T follicular helper cell (primary cell): ENCODE data around the gene TSPAN3.

Source experiments
- DNase-seq: peaks from one replicate; pipeline ENCODE4 v3.0.0-alpha.2; 2020; ENCODE audit warnings: low read depth

Gene TSPAN3

DNA sequence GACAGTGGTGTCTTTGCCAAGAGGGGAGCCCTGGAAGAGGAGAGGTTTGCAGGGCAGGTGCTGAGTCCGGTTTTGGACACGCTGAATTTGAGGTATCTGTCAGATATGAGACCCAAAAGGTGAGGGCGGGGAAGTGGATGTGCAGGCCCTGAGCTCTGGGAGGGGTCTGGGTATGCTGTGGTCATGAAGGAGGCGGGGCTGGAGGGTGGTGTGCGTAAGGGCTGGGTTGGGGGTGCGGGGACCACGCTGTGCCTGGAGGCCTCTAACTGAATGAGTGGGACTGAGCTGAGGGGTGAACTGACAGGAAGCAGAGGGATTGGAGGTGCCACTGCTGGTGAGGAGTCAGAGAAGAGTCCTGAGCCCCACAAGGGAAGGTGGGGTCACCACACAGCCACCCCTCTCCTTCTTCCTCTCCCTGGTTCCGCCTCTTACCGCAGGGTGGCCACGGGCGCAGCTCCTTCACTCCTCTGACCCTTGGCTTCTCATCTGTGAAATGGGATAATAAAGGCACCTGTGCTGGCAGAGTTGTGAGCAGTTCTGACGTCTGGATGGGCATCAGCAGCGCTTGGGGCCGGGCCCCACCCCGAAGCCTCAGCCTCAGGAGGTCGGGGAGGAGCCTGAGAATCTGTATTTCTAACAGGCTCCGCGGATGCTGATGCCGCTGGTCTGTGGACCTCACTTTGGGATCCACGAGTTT, 47.2 kb downstream of the TSPAN3 start:
- no peak for DNase-seq

DNA sequence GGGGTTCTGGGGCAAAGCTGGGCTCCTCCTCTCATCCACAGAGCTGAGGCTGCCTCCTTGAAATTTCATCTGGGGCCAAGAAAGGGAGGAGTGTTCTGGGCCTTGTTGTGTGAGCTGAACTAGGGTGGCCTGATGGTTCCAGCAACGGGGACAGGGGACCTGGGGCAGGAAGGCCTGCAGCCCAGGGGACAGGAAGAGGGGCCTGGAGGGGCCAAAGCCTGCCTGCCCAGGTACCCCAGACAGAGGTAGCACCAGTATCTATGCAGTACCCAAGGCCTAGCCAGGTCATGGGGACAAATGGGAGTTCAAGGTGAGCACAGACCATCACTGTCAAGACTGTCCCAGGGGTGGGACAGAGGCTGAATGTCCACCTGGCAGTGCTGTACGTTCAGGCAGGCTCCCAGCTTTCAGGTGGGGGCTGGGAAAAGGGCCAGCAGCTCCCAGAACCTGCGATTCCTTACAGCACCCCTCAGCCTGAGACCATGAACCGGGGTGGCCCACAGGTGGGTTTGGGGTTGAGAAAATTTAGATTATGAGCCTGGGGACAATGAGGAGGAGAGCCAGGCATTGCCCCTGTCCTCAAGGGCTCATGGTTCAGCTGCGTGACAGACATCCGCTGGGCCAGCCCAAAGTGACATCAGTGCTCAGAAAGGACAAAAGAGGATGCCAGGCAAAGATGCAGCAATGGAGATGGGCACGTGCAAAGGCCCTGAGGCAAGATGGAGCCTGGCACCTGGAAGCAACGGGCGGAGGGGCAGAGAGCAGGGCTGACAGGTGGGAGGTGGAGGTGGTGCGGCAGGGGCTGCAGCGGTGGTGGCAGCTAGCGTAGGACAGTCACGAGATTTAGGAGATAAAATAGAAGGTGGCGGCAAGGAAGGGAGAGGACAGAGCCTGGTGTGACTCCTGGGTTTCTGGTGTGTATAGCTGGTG, 48.0 kb downstream of the TSPAN3 start:
- DNase-seq: no peak

DNA sequence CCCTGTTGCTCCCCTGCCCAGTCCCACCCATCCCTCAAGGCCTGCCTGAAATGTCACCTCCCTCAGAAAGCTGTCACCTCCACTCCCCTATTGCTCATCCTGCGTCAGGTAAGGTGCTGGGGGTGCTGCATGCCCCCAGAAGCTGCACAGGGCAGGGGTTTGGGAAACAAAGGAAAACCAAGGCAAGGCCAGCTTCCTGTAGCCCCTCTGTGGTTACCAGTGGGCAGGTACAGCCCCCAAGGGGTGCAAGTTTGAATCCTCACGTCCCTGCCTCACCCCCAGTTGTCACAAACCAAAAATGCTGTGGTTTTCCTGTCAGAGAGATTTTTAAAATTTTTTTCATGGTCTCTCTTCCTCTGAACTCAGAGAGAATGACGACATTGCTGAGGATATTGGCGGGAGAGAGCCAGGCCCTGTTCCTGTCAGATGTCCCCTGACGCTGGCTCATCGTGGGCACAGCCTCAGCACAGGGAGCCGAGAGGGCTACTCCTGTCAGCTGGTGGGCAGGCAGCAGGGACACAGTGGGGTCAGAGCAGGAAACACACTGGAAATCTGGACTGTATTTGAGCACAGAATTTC, 49.0 kb downstream of the TSPAN3 start:
- peak; percentile 26 for DNase-seq

DNA sequence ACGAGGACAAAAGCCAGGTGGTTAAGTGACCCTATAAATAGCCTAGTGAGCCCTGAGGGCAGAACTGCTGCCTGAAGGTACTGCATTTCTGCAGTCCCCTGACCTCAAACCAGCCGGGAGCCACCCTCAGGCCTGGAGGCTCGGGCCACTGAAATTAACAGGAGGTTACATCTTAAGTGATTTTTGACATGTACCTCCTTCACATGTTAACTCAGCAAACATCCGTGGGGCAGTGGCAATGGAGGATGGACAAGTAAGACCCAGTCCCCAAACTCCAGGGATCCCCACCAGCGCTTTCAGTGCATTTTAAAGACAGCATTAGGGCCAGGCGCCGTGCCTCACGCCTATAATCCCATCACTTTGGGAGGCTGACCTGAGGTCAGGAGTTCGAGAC, 49.8 kb downstream of the TSPAN3 start:
- no peak for DNase-seq

DNA sequence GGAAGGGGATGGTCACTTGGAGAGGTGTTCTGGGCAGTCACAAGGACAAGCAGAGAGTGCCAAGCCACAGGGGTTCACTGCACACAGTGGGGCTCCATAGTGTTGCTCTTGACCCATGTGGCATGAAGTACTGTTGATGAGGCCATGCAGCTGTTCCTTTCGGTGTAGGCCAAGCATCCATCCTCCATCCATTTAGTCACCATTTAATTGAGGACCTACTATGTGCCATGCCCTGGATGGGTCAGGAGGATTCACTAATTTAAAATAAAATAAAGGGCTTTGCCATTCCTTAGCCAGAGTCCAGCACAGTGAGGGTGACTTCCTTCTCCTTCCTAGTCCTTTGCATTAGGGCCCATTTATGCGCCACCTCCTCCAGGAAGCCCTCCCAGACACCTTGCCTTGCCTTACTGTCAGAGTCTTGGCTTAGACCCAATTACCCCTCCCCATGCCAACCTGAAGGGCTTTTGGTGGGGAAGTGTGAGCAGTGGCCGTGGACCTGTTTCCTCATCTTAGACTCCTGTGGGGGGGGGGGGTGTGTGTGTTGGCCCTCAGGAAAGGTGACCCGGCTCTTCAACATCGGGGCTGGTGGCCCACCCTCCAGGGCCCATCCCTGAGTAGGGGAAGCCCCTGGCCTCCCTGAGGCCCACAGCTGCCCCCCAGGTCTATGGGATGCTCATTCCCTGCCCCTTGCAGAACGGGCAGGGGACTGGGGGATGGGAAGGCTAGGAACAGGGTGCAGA, 50.4 kb downstream of the TSPAN3 start:
- no peak for DNase-seq

DNA sequence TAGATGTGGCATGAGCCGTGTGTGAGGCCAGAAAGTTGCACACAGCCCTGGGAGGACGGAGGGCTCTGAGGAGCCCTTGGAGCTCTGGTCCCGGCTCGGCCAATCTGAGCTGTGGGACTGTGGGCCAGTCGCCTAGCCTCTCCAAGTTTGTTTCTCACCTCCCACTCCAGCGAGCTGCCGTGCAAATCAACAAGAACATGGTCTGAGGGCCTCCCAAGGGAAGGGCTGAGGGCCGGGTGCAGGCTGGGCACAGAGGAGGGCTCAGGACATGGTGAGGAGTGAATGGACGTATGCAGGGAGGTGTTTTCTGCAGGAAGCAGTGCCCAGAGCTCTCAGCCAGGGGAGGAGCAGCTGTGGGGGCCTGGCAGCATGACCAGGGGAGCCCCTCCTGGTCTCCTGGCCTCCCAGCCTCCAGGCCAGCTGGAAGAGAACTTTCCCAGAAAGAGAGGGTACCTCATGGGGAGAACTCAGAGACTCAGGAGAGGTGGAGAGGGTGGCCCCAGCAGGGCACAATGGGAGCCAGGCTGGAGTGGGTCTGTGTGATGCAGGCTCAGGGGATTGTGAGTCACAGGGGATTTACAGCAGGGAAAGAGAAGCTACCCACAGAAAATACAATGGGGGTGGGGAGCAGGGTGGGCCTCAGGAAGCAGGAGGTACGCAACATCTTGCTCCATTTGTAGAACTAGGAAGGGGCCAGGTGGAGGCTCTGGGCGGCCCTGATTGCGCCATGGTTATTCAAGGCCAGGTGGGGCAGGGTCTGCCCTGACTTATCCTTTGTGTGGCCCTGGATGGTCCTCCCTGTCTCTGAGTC, 51.2 kb downstream of the TSPAN3 start:
- no peak for DNase-seq

DNA sequence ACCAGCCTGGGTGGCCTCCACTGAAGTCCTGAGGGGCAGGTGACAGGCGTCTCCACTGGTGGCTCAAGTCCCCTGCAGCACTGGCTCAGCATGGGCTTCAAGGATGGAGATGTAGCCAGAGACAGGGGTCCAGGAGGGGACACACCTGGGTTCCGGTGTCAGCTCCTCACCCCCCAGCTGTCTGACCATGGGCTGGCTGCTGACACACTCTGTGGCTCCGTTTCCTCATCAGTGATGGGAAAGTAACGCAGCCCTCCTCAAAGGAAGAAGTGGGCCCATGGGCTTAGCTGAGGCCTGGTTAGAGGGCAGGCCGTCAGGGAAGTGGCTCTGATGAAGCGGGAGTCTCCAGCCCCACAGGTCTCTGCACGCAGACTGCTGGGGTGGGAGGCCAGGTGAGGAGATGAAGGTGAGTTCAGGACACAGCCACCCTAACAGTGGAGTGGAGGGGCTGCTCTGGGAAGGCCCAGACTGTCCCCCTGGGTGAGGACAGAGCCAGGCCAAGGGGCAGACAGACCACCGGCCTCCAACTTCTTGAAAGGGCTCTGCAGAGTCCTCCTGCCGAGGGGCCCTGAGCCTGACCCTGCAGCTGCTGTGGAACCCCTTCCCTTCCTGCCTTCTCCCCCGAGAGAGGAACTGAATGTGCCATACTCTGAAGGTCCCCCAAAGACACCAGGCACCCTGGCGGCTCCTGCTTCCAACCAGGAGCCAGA, 52.0 kb downstream of the TSPAN3 start:
- no peak for DNase-seq

DNA sequence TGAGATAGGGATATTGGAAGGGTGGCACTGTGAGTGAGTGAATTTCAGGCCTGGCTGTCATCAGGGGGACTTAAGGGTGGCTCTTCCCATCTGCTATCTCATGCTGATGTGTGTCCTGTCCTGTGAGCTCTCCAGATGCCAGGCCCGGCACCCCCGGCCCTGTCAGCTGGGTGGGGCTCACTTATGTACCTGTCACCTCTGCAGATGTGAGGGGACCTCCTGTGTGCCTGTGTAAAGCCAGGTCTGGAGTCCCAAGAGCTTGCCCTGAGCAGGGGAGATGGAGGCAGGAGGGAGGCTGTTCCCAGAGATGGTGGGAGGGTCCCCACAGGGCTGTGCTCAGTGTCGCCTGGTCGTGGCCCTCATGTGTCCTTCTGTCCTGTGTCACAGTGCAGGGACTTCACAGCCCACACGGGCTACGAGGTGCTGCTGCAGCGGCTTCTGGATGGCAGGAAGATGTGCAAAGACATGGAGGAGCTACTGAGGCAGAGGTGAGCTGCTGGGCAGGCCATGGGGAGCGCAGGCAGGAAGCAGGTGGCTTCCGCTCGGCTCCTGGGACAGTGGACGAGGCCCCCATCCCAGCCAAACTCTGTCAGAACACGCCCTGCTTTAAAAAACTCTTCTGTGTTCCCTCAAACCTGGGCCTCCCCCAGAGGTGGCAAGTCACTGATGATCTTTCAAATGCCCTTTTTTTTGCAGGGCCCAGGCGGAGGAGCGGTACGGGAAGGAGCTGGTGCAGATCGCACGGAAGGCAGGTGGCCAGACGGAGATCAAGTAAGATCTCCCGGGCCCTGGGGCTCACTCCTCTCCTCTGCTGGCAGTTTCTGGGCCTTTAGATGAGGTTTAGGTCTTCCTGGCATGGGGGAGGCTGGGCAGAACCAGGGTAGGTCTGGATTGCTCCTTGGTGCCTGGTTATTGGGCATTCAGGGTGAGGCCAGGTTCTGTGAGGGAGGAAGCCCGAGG, 52.9 kb downstream of the TSPAN3 start:
- DNase-seq: no peak

DNA sequence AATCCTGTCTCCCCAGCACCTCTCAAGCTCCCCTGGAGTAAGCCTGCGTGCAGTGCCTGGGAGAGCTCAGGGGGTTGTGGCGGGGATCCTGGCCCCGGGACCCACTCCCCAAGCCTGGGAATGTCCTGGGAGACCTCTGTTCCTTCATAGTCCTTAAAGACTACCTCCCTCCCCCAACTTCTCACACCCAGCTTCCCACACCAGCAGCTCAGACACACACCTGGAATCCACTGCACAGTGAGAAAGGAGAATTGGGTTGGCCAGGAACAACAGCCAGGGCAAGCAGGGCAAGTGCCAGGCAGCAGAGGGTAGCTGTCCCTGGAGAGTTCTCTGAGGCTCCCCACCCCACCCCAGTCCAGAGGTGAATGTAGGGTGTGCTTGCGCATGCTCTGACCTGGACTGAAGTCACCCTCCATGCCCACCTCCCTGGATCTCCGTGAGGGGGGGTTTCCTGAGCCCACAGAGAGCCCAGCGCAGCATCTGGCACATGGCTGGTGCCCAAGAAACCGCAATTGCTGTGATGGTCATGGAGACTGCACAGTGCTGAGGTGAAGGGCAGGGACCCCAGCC, 53.7 kb downstream of the TSPAN3 start:
- no peak for DNase-seq

DNA sequence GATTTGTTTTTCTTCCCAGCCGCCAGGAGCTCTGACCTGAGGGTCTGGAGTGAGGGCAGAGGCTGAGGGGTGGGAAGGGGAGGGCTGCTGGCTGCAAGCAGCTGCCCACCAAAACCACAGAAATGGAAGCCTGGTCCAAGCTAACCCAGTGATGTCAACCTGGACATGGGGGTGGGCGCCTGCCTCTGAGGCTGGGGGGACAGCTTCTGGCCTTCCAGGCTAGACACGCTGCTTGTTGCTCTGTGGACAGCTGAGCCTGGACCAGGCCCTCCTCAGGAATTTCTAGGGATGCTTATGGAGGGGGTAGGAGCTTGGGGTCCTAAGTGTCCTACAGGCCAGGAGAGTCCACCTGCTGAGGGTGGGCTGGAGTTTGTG, 54.6 kb downstream of the TSPAN3 start:
- no peak for DNase-seq

DNA sequence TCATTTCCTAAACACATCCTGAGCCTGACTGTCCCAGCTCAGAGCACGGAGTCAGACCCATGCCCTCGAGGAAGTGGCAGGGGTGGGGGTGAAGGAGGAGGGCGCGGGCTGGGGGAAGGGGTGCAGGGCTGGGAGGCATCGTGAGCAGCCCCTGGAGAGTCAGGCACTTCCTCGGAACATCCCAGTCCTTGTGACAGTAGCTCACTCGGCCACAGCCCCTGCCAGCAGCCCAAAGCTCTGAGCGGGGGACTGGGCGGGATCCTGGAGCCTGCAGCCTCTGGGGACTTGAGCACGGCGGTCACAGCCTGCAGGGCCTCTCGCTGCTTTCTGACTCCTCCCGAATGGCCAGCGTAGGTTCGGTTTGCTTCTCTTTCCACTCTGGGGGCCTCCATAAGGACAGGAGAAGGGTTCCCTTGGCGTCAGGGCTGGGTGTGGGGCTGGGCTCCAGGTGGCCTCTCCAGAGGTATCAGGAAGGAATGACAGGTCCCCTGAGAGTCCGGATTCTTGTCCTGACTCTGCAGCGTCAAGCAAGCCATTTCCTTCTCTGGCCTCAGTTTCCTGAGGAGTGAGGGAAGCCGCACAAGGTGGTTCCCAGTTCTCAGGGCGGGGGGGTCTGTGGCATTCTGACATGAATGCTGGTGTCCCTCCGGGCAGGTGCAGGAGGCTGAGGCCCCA, 55.1 kb downstream of the TSPAN3 start:
- DNase-seq: no peak

DNA sequence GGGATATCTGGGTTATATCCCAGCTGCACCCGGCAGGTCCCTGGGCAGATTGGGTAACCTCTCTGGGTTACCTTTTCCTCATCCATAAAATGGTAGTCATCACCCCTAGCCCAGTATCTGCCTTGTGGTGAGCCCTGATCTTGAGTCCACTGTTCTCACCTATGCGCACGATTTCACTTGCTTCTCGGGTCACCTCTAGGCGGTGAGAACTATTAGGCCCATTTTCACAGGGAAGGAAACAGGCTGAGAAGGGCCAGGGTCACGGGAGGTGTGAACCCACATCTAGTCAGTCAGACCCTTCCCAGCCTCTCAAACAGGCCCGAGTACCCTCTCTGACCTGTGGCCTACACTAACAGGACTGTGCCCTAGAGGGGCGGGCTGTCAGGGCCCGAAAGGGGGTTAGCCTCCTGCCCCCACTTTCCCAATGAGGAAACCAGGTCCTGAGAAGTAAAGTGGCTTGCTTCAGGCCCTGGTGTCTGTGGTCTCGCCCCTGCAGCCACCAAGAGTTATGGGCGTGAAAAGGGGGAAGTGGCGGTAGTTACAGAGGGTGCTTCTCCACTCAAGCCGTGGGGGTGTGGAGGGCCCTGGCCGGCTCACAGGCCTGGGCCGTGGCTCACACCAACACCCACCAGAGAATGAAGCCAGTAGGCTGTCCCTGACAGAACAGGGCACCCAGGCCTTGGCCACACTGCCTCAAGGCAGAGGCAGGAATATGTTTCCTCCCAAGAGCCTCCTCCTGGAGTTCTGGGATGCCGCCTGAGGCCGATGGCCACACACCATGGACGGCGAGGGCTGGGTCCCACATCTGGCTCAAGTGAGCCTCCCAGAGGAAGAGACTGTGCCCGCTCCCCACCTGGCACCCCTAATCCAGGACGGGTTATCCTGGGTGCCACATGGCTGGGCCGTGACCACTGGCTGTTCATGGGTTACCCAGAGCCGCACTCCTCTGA, 56.5 kb downstream of the TSPAN3 start:
- DNase-seq: no peak

DNA sequence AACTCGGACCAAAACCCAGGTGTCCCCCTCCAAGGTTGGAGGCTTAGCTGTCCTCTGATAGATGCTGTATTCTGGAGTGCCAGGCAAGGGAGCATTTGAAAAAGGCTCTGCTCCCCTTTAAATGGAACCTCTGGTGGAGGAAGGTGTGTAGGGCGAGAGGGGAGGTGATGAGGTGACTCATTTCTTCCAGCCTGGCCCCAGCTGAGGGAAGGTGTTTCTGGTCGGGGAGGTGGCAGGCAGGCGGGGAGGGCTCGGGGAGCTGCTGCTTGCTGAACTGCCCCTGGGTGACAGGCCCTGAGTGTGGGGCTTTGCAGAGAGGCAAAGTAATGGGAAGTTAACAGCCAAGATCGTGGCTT, 57.2 kb downstream of the TSPAN3 start:
- DNase-seq: peak; percentile 77

DNA sequence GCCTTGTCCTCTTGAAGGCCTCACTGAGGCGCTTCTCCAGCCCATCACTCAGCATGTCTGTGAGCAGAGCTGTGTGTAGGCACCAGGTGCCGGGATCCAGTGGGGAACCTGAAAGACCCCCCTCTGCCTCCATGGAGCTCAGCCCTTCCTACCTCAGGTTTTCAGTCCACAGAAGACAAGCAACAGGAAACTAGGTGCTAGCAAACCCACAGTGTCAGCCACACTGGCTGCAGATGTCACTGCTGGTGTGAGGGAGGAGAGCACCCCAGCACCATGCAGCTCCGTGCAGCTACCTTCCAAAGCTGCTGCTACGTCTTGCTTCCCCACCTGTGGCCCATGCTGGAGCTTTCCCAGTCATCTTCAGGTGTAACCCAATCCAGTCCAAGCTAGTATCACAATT, 58.0 kb downstream of the TSPAN3 start:
- peak; percentile 30 for DNase-seq

DNA sequence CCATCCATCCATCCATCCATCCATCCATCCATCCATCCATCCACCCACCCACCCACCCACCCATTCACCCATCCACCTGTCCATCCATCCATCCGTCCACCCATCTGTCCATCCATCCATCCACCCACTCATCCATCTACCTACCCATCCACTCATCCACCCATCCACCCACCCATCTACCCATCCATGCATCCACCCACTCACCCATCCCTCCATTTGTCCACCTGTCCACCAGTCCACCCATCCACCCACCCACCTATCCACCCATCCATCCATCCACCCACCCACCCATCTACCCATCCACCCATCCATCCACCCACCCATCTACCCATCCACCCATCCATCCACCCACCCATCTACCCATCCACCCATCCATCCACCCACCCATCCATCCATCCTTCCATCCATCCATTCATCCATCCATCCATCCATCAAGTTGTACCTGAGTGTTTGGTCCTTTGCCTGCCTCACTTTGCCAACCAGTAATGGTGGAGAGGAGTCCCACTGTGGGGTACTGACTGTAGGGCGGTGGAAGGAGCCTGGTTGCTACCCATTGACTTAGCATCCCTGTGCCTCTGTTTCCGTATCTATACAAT, 58.7 kb downstream of the TSPAN3 start:
- no peak for DNase-seq

DNA sequence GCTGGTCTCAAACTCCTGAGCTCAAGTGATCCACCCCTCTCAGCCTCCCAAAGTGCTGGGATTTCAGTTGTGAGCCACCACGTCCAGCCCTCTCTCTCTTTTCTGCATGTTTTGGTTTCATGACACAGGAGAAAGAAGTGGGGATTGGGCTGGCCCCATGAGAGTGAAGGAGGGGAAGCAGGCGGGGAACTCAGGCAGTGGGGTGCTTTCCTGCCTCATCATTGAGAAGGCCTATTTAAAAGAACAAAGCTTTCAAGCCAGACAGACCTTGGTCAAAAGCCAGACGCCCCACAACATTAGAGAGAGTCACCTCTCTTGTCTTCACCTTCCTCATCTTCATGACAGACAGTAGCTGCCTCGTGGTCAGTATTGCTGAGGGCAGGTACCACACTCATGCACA, 60.1 kb downstream of the TSPAN3 start:
- DNase-seq: no peak

DNA sequence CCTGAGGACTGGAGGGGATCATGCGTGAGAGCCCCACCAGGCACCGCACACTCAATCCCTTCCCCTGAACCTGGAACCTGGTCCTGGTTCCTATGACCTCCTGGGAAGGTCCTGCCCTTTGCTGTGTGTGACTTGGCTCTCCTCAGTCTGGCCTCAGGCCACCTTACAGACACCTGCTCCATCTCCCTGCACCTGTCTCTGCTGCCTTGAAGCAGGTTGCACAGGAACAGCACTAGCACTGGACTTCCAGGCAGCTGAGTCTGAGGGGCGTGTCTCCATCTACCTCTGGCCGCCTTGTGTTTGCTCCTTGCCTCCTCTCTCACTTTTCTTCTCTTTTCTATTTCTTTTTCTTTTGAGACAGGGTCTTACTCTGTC, 60.6 kb downstream of the TSPAN3 start:
- no peak for DNase-seq
